Measurements from ENCODE around the gene AHCTF1.

The AHCTF1 gene

GRCh38 chr1:246797597-246797996 is 134.2 kb downstream of the AHCTF1 start:
- DNase-seq, result no peak

GRCh38 chr1:246797157-246797556 is 134.6 kb downstream of the AHCTF1 start:
- no peak for DNase-seq

GRCh38 chr1:246795906-246796694 is 135.6 kb downstream of the AHCTF1 start:
- DNase-seq, result no peak

- DNase-seq, result no peak
Observed at GRCh38 chr1:246794828-246795671, 136.7 kb downstream of the AHCTF1 start.

GRCh38 chr1:246794048-246794827 is 137.5 kb downstream of the AHCTF1 start:
- no peak for DNase-seq

- DNase-seq, result no peak
Observed at GRCh38 chr1:246793356-246793896, 138.3 kb downstream of the AHCTF1 start.

- no peak for DNase-seq
Observed at GRCh38 chr1:246792603-246793002, 139.1 kb downstream of the AHCTF1 start.

- DNase-seq, result no peak
Observed at GRCh38 chr1:246791303-246791918, 140.3 kb downstream of the AHCTF1 start.

- no peak for DNase-seq
Observed at GRCh38 chr1:246790833-246791232, 140.9 kb downstream of the AHCTF1 start.

GRCh38 chr1:246790364-246790763 is 141.4 kb downstream of the AHCTF1 start:
- DNase-seq, result no peak

- no peak for DNase-seq
Observed at GRCh38 chr1:246789454-246790339, 142.1 kb downstream of the AHCTF1 start.
